Right renal pelvis (tissue), 4 donors: ENCODE measurements around the gene C16orf89. TPM values are rescaled to one million over a fixed set of nuclear protein-coding genes. Genes with fewer than 3 reads are reported as not detected.
A peak's percentile ranks its signal among the peaks of the same experiment; 100 is the strongest.
"Not testable (repeated sequence)": the region's sequence is repeated elsewhere in the genome, so short reads cannot be mapped to it uniquely, and the experiment has no call there.

Source experiments
- DNase-seq, 4 donors: peaks; one replicate each; pipeline ENCODE4 v3.0.0-alpha.2; 2013; ENCODE audit warnings: low read depth in 4 of 4, low spot score in 3 of 4, missing footprints in 1 of 4
- polyA plus RNA-seq, 4 donors: library from polyadenylated mRNA; unstranded; fragments of 120-200 nt; gene quantifications; one replicate each; pipeline ENCODE4 v1.2.1, GENCODE V29; 2013; ENCODE audit not compliant: insufficient read length in 4 of 4

Gene C16orf89
- polyA plus RNA-seq, 4 donors = 2.6 to 11.6 (median 6.4) TPM

GRCh38 chr16:5084802-5085201 lies 19.0 kb upstream of the C16orf89 start:
- DNase-seq = not testable (repeated sequence)

DNA sequence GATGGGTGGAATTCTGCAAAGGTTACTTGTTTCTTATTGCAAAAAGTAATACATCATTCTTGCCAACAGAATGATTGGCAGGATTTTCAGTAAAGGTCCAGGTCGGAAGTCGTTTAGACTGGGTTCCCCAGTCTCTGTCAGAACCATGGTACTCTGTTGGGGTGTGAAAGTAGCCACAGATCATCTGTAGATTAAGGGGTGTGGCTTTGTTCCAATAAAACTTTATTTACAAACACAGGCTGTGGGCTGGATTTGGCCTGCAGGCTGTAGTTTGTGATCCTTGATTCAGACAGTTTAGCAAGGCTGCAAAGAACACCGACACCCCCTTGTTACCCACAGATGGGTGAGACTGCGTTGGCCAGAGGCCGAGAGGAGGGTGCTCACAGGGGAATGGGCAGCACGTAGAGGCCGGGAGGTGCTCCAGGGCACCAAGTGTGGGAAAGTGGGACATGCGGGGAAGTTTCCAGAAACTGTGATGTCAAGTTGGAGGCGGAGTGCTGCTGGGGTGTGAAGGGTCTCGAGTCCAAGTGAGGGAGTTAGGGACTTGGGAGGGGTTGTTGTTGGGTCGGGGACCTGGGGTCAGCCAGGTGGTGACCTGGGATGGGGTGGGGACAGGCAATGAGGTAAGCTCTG lies 18.5 kb upstream of the C16orf89 start:
- DNase-seq = not testable (repeated sequence)

DNA sequence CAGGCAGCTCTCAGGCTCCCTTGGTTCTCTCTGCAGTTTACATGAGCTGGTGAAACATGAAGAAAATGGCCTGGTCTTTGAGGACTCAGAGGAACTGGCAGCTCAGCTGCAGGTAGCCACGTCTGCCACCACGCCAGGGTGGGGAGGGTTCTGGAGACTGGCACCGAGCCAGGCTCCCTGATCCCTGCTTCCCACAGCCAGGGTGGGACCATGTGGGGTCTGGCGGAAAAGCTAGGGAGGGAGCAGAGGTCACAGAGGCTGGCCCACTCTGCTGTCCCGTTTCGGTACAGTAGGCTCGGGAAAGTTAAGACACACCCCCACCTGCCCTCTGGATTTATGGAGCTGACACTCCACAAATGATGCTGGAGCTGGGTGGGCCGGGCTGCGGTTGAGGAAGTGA lies 17.9 kb upstream of the C16orf89 start:
- DNase-seq = not testable (repeated sequence)

GRCh38 chr16:5080996-5081395 lies 15.2 kb upstream of the C16orf89 start:
- DNase-seq = not testable (repeated sequence)

GRCh38 chr16:5080461-5080860 lies 14.7 kb upstream of the C16orf89 start:
- DNase-seq = not testable (repeated sequence)

GRCh38 chr16:5078626-5079025 lies 12.9 kb upstream of the C16orf89 start:
- DNase-seq = no peak

- no peak for DNase-seq
Measured at GRCh38 chr16:5077304-5077703, 11.5 kb upstream of the C16orf89 start.

GRCh38 chr16:5075637-5076036 lies 9.9 kb upstream of the C16orf89 start:
- no peak for DNase-seq

- DNase-seq = not testable (repeated sequence)
Measured at GRCh38 chr16:5073771-5074170, 8.0 kb upstream of the C16orf89 start.

GRCh38 chr16:5073279-5073629 lies 7.5 kb upstream of the C16orf89 start:
- no peak for DNase-seq

GRCh38 chr16:5072334-5073278 lies 6.8 kb upstream of the C16orf89 start:
- DNase-seq = no peak

GRCh38 chr16:5071681-5072333 lies 6.1 kb upstream of the C16orf89 start, which contains the start of gene ALG1:
ALG1 (plus strand) TSS chr16:5071843; CDS start chr16:5071850, 7 bp downstream.
- DNase-seq = peak; percentile 77 to 84 (median 78)

GRCh38 chr16:5071341-5071680 lies 5.6 kb upstream of the C16orf89 start:
- DNase-seq = no peak

GRCh38 chr16:5070431-5071186 lies 4.9 kb upstream of the C16orf89 start:
- DNase-seq = no peak

GRCh38 chr16:5069854-5070253 lies 4.1 kb upstream of the C16orf89 start:
- no peak for DNase-seq

GRCh38 chr16:5069048-5069447 lies 3.3 kb upstream of the C16orf89 start:
- DNase-seq = no peak

GRCh38 chr16:5066511-5066910 lies 755 bp upstream of the C16orf89 start:
- DNase-seq = no peak

- DNase-seq = no peak
Measured at GRCh38 chr16:5065326-5065725, 430 bp downstream of the C16orf89 start.

- no peak for DNase-seq
Measured at GRCh38 chr16:5064915-5065314, 841 bp downstream of the C16orf89 start.
